ENCODE measurements around the gene SLC25A51.
"Not testable (repeated sequence)": the region's sequence is repeated elsewhere in the genome, so short reads cannot be mapped to it uniquely, and the experiment has no call there.

SLC25A51 gene

DNA sequence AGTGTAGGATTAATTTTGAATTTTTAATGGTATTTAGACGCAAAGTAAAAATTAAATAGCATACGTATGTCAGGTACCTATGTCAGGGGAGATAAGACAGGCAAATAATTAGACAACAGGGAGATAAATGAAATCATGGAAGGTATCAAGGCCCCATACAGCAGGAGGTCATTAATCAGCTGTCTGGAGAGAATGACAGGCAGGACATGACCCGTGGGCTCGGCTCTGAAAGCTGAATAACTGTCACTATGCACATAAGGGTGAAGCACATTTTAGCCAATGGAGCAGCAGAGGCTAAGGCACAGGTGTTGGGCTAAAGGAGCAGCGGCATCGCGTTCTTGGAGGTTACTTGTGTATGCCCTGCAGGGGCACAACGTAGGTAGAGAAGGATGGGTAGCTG is 11.9 kb downstream of the SLC25A51 start:
- DNase-seq (ENCODE audit: low read depth): no peak
- TF ChIP-seq, protein P1, sequence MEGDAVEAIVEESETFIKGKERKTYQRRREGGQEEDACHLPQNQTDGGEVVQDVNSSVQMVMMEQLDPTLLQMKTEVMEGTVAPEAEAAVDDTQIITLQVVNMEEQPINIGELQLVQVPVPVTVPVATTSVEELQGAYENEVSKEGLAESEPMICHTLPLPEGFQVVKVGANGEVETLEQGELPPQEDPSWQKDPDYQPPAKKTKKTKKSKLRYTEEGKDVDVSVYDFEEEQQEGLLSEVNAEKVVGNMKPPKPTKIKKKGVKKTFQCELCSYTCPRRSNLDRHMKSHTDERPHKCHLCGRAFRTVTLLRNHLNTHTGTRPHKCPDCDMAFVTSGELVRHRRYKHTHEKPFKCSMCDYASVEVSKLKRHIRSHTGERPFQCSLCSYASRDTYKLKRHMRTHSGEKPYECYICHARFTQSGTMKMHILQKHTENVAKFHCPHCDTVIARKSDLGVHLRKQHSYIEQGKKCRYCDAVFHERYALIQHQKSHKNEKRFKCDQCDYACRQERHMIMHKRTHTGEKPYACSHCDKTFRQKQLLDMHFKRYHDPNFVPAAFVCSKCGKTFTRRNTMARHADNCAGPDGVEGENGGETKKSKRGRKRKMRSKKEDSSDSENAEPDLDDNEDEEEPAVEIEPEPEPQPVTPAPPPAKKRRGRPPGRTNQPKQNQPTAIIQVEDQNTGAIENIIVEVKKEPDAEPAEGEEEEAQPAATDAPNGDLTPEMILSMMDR (IDR thresholded peaks at IDR 0.05; ENCODE audit: low read length, missing control alignments): no peak
- H3K4me3 ChIP-seq (replicated peaks; ENCODE audit: low read depth, low read length): no peak overlapping the region

DNA sequence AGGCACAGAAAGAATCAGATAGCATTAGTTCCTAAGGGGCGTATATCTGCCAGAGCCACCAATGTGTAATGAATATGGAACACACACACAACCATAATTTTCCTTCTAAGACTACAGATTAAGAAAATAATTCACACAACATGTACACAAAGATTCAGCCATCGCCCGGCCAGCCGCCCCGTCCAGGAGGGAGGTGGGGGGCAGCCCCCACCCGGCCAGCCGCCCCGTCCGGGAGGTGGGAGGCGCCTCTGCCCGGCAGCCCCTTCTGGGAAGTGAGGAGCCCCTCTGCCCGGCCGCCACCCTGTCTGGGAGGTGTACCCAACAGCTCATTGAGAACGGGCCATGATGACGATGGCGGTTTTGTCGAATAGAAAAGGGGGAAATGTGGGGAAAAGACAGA is 12.9 kb downstream of the SLC25A51 start:
- not testable (repeated sequence) for H3K4me3 ChIP-seq (replicated peaks; ENCODE audit: low read depth, low read length); DNase-seq (ENCODE audit: low read depth)

DNA sequence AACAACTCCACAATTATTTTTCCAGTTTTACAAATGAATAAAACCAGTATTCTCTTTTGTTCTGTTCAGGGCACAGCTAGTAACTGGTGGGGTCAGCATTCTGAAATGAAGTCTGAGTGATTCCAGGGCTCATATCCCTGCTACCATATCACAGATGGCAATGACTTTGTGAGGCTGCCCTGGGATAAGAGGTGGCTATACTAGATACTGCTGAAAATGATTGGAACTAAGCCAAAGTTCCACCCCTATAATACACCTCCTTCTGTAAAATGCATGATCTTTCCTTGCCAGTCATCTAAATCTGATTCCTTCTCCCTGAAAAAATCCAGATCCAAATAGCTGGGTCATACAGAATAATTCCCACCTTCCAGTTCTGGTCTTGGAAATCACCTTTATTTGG is 14.4 kb downstream of the SLC25A51 start:
- TF ChIP-seq, protein P1 (IDR thresholded peaks at IDR 0.05; ENCODE audit: low read length, missing control alignments): no peak

DNA sequence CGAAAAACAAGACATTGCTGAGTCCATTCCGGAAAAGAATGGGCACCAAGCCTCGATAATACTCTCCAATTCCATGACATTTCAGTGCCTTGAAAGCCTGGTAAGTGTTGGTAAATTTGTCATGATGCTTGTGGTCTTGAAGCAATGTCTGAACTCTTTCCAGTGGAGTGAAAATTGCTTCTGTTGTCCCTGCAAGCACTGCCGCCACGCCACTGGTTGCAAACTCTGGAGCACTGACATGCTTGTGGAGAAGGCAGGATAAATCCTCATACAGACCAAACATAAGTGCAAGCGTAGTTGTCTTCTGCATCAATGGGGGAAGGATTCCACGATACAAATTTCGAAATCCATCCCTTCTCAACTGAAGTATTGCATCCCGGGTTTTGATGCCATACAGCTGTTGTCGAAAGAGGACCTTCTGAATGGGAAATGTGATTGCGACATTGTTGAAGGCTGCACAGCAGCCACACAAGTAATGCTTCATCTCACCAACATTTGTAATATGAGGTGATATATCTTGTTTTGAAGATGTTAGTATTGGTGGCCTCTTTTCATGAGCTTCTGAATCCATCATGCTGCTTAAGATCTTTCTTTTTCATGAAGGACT is 15.8 kb downstream of the SLC25A51 start:
- peak; percentile 87 for DNase-seq (ENCODE audit: low read depth)

More for the DNA sequence above, 14.4 kb downstream of the SLC25A51 start:
- no peak overlapping the region for H3K4me3 ChIP-seq (replicated peaks; ENCODE audit: low read depth, low read length)
- no peak for DNase-seq (ENCODE audit: low read depth)

DNA sequence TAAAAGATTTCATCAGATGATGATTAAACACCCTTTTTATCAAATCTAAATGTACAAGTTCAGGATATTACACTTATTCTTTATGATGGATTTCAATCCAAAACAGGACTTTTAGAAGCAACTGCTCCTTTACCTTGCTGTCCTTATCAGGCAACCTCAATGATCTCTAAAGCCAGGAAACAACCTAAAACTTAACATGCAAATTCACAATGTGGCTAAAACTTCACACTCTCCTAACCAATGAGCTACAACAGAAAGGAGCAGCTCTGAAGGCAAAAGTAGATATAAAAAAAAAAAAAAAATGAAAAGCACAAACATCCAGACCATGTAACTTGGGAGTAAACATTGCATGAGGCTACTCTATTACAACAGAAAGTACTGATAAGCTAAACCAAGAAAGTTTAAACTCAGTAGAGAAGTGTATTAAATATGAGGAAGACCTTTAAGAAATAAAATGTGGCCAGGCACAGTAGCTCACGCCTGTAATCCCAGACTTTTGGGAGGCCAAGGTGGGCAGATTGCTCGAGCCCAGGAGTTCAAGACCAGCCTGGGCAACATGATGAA is 22.9 kb downstream of the SLC25A51 start:
- H3K4me3 ChIP-seq (replicated peaks; ENCODE audit: low read depth, low read length): no peak overlapping the region
- TF ChIP-seq, protein P1 (IDR thresholded peaks at IDR 0.05; ENCODE audit: low read length, missing control alignments): no peak
- DNase-seq (ENCODE audit: low read depth): no peak

More for the DNA sequence above, 15.8 kb downstream of the SLC25A51 start:
- H3K4me3 ChIP-seq (replicated peaks; ENCODE audit: low read depth, low read length): not testable (repeated sequence)

DNA sequence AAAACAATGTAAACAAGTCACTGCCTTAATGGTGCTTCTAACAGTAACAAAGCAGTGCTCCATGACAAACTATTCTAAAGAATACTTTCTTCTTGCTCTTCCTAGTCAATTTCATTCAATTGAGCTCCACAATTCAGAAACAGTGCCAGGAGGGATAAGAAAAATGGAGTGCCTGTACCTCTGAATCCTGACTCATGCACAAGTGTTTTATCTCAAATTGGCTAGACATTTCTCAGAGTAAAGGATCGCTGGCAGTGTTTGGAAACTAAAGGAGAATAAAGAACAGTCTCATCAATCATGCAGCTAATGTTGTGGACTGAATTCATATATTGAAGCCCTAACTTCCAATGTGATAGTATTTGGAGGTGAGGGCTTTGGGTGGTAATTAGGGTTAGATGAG is 27.6 kb downstream of the SLC25A51 start:
- TF ChIP-seq, protein P1 (IDR thresholded peaks at IDR 0.05; ENCODE audit: low read length, missing control alignments): no peak
- H3K4me3 ChIP-seq (replicated peaks; ENCODE audit: low read depth, low read length): no peak overlapping the region
- peak; percentile 47 for DNase-seq (ENCODE audit: low read depth)

DNA sequence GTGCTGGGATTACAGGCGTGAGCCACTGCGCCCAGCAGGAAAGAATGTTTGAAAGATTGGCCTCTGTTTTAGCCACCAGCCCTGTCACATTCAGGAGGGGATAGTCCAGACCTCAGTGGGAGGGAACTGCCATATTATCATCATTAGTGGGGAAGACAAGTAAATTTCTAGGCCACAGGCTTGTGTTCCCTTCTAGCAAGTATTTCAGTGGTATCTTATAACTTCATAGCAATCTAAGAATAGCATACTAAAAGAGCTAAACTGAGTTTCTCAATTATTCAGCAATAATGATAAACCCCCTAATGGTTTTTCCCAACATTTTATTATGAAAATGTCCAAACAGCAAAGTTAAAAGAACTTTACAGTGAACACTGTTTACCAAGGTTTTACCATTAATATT is 30.0 kb downstream of the SLC25A51 start:
- no peak for DNase-seq (ENCODE audit: low read depth)
- TF ChIP-seq, protein P1 (IDR thresholded peaks at IDR 0.05; ENCODE audit: low read length, missing control alignments): no peak
- H3K4me3 ChIP-seq (replicated peaks; ENCODE audit: low read depth, low read length): no peak overlapping the region

DNA sequence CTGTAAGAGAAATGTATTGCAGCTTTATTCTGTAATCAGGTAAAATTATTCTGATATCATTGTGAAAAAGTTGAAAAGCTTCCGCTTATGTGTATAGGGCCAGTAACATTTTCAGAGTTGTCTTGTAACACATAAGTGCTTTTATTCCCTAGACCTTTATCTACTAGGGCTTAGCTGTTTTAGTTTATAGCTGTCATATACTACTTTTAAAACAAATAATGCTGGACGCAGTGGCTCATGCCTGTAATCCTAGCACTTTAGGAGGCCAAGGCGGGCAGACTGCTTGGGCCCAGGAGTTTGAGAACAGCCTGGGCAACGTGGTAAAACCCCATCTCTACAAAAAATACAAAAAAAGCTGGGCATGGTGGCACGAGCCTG is 33.1 kb downstream of the SLC25A51 start:
- TF ChIP-seq, protein P1 (IDR thresholded peaks at IDR 0.05; ENCODE audit: low read length, missing control alignments): no peak
- H3K4me3 ChIP-seq (replicated peaks; ENCODE audit: low read depth, low read length): no peak overlapping the region
- DNase-seq (ENCODE audit: low read depth): no peak
